ENCODE measurements around the gene F5.
"Not testable (repeated sequence)": the region's sequence is repeated elsewhere in the genome, so short reads cannot be mapped to it uniquely, and the experiment has no call there.

F5 gene

GRCh38 chr1:169534653-169535052 is 51.6 kb downstream of the F5 start:
- Histone ChIP-seq H3K27ac (ENCODE audit: low read depth, low read length) (no peak overlapping the region), H3K9me3 (ENCODE audit: control insufficient read depth, insufficient read depth, low read depth, low read length) (no peaks in the 10 kb centered on the region), H3K36me3 (ENCODE audit: control insufficient read depth, insufficient read depth, low read length) (no peaks in the 10 kb centered on the region), H3K9ac (ENCODE audit: low read length) (no peak overlapping the region), H3K27me3 (ENCODE audit: control insufficient read depth, insufficient read depth, low read length) (no peaks in the 10 kb centered on the region), H3K4me1 (ENCODE audit: control insufficient read depth, insufficient read depth, low read length) (peaks cover 12% of the 10 kb centered on the region), H3K4me3 (ENCODE audit: low read depth, low read length) (no peak overlapping the region)

- not testable (repeated sequence) for H3K9ac ChIP-seq (ENCODE audit: low read length); H3K4me3 ChIP-seq (ENCODE audit: low read depth, low read length); H3K27ac ChIP-seq (ENCODE audit: low read depth, low read length); H3K36me3 ChIP-seq (ENCODE audit: control insufficient read depth, insufficient read depth, low read length); H3K9me3 ChIP-seq (ENCODE audit: control insufficient read depth, insufficient read depth, low read depth, low read length); H3K27me3 ChIP-seq (ENCODE audit: control insufficient read depth, insufficient read depth, low read length)
- H3K4me1 ChIP-seq (ENCODE audit: control insufficient read depth, insufficient read depth, low read length): peaks cover 20% of the 10 kb centered on the region
Observed at GRCh38 chr1:169533528-169534190, 52.6 kb downstream of the F5 start.

DNA sequence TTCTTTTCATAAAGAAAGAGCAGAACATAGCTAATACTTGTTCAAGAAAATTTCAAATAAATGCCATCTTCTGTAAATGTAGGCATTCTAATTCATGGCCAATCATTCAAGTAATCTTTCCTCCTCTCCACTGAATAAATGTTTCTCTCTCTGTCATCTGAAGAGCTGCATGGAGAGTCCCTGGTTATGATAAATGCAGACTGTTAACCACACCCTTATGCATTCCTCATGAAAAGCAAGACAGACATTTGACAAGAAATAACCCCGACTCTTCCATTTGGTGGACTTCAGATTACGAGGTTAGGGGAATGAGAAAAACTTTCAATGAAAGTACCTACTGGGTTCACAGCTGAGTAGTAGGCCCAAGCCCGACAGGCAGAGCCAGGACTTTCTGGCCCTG is 55.8 kb downstream of the F5 start:
- Histone ChIP-seq H3K27ac (ENCODE audit: low read depth, low read length) (no peak overlapping the region), H3K36me3 (ENCODE audit: control insufficient read depth, insufficient read depth, low read length) (no peaks in the 10 kb centered on the region), H3K4me1 (ENCODE audit: control insufficient read depth, insufficient read depth, low read length) (peaks cover 33% of the 10 kb centered on the region)

DNA sequence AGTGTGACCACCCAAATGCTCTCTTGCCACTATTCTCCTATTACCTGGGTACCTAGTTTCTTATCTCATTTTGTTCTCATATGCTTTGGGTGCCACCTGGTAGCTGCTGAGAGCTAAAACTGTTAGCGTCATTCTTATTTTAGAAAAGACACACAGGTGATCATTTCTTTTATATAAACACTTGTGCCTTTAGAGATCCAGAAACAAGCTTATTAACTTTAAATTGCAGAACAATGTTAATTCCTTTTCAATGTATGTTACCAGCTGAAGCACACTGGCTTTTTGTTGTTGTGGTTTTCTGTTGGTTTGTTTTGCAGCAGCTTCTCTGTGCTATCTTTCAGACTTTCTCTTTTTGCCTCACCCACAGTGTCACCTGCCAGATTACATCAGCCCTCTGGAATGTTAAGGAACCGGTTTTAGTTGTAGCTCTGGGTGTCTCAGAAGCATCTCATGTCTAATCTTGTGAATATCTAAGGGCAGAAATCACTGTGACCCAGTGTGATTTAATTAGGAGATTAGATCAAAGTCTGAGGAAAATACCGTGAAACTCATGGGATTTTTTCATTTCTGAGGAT is 57.1 kb downstream of the F5 start:
- Histone ChIP-seq H3K9ac (ENCODE audit: low read length) (peak overlapping the region; percentile 54), H3K36me3 (ENCODE audit: control insufficient read depth, insufficient read depth, low read length) (no peaks in the 10 kb centered on the region), H3K27ac (ENCODE audit: low read depth, low read length) (peak overlapping the region; percentile 77), H3K4me1 (ENCODE audit: control insufficient read depth, insufficient read depth, low read length) (peaks cover 33% of the 10 kb centered on the region), H3K4me3 (ENCODE audit: low read depth, low read length) (peak overlapping the region; percentile 26), H3K27me3 (ENCODE audit: control insufficient read depth, insufficient read depth, low read length) (no peaks in the 10 kb centered on the region), H3K9me3 (ENCODE audit: control insufficient read depth, insufficient read depth, low read depth, low read length) (no peaks in the 10 kb centered on the region)

More for the DNA sequence above, 55.8 kb downstream of the F5 start:
- H3K27me3 ChIP-seq (ENCODE audit: control insufficient read depth, insufficient read depth, low read length): no peaks in the 10 kb centered on the region
- no peak overlapping the region for H3K4me3 ChIP-seq (ENCODE audit: low read depth, low read length)
- H3K9ac ChIP-seq (ENCODE audit: low read length): no peak overlapping the region
- no peaks in the 10 kb centered on the region for H3K9me3 ChIP-seq (ENCODE audit: control insufficient read depth, insufficient read depth, low read depth, low read length)

DNA sequence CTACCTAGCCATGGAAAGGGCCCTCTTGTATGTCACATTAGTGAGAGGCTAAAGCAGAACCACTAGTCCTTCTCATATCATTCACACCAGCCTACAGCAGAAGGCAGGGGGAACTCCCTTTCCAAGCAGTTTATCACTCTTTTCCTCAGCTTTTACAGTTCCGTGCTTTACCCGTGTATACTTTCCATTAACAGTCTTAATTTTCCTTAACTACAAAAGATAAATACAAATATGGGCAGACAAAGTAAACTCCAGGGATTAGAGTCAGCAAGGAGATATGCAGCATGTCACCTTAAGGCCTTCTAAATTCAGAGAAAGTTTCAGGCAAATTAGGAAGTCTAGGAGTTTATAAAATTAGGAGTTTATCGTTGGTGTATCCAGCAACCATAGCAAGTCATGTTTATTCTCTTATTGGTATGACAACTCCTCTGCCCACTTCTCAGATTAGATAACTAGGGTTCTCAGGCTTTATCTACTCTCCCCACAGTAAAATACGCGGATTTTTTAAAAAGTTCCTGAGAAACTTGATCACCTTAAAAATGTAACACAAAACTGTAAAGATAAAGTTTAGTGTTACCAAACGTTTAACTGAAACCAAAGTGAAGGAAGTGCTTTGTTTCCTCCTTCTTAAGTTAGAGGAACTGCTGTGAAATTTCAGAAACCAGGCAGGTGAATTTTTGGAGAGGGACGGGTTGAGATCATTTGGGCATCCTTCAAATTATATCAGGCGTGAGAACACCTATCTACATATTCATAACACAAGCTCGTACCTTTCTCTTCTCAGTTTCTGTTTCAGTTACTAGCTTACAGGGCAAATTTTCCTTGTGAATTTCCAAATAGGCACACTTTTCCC is 57.8 kb downstream of the F5 start:
- peak overlapping the region; percentile 77 for H3K27ac ChIP-seq (ENCODE audit: low read depth, low read length)
- peak overlapping the region; percentile 54 for H3K9ac ChIP-seq (ENCODE audit: low read length)

GRCh38 chr1:169527451-169528214 is 58.6 kb downstream of the F5 start:
- Histone ChIP-seq H3K4me1 (ENCODE audit: control insufficient read depth, insufficient read depth, low read length) (peaks cover 33% of the 10 kb centered on the region), H3K27ac (ENCODE audit: low read depth, low read length) (no peak overlapping the region), H3K9ac (ENCODE audit: low read length) (no peak overlapping the region), H3K4me3 (ENCODE audit: low read depth, low read length) (no peak overlapping the region), H3K9me3 (ENCODE audit: control insufficient read depth, insufficient read depth, low read depth, low read length) (no peaks in the 10 kb centered on the region), H3K36me3 (ENCODE audit: control insufficient read depth, insufficient read depth, low read length) (no peaks in the 10 kb centered on the region), H3K27me3 (ENCODE audit: control insufficient read depth, insufficient read depth, low read length) (no peaks in the 10 kb centered on the region)

More for the DNA sequence above, 57.8 kb downstream of the F5 start:
- H3K9me3 ChIP-seq (ENCODE audit: control insufficient read depth, insufficient read depth, low read depth, low read length): no peaks in the 10 kb centered on the region
- H3K36me3 ChIP-seq (ENCODE audit: control insufficient read depth, insufficient read depth, low read length): no peaks in the 10 kb centered on the region
- H3K27me3 ChIP-seq (ENCODE audit: control insufficient read depth, insufficient read depth, low read length): no peaks in the 10 kb centered on the region
- peak overlapping the region; percentile 26; the same call in 1 of the 2 replicates for H3K4me3 ChIP-seq (ENCODE audit: low read depth, low read length)
- peaks cover 33% of the 10 kb centered on the region for H3K4me1 ChIP-seq (ENCODE audit: control insufficient read depth, insufficient read depth, low read length)

DNA sequence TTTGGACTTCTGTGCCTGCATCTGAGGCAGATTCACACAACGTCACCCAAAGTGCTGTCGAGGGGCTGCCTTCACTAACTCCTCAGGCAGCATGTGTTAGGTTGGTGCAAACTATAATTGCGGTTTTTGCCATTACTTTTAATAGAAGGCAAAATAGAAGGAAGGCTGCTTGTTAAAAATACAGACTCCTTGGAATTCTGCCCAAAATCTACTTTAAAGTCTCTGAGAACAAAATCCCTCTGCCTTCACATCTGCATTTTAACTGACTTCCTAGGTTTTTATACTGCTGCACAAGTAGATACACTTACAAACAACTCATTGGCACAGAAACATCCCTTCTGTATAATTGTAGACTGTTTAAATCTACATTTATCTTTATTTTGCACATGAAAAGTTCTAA is 59.3 kb downstream of the F5 start:
- H3K36me3 ChIP-seq (ENCODE audit: control insufficient read depth, insufficient read depth, low read length): no peaks in the 10 kb centered on the region
- no peaks in the 10 kb centered on the region for H3K27me3 ChIP-seq (ENCODE audit: control insufficient read depth, insufficient read depth, low read length)
- no peak overlapping the region for H3K9ac ChIP-seq (ENCODE audit: low read length)
- H3K4me1 ChIP-seq (ENCODE audit: control insufficient read depth, insufficient read depth, low read length): peaks cover 33% of the 10 kb centered on the region
- H3K4me3 ChIP-seq (ENCODE audit: low read depth, low read length): no peak overlapping the region
- H3K9me3 ChIP-seq (ENCODE audit: control insufficient read depth, insufficient read depth, low read depth, low read length): no peaks in the 10 kb centered on the region
- H3K27ac ChIP-seq (ENCODE audit: low read depth, low read length): no peak overlapping the region

DNA sequence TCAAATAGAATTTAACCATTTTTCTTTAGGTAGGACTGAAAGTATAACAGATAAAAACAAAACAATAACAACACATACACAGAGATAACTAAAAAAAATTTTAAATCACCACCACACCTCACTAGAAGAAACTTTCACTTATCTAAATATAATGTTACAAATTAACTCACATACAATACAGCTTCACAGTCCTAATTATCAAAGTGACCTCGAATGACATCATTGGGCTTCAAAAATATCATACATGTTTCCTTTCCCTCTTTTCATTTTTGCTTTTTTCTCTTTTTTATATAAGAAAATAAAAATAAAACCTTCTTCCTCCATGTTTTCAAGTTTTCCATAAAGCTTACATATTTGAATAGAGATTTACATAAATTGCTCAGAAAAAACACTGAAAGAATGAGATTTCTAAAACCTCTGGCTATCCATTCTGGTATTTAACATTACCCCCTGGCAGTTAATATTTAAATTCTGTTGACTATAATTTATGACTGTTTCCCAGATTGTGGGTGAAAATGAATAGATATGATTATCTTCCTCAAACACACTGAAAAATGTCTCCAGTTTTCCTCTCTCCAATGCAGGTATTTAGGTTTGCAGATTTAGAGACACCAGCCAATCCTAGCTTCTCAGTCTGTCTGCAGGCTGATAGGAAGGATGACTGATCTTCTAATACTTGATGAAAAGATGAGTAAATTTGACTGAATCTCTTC is 60.0 kb downstream of the F5 start:
- H3K36me3 ChIP-seq (ENCODE audit: control insufficient read depth, insufficient read depth, low read length): no peaks in the 10 kb centered on the region
- no peak overlapping the region for H3K27ac ChIP-seq (ENCODE audit: low read depth, low read length)
- no peak overlapping the region for H3K9ac ChIP-seq (ENCODE audit: low read length)
- H3K4me3 ChIP-seq (ENCODE audit: low read depth, low read length): no peak overlapping the region
- H3K27me3 ChIP-seq (ENCODE audit: control insufficient read depth, insufficient read depth, low read length): no peaks in the 10 kb centered on the region
- H3K9me3 ChIP-seq (ENCODE audit: control insufficient read depth, insufficient read depth, low read depth, low read length): no peaks in the 10 kb centered on the region
- H3K4me1 ChIP-seq (ENCODE audit: control insufficient read depth, insufficient read depth, low read length): peaks cover 33% of the 10 kb centered on the region

DNA sequence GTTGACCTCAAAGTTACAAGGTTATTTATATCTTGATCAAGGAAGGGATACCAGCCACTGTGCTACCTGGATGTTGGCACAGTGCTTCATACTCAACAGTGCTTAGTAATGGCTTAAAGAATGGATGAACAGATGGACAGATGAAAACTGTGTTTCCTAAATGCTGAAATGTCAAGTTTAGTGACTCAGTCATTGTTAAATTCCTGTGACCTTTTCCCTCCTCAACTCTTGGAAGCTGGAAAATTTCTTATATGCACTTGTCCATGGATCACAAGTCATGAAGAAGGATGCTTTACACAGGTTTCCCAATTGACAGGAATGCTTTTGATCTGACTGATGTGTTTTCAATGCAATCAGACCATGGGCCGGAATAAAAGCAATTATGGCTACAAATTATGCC is 60.9 kb downstream of the F5 start:
- Histone ChIP-seq H3K9me3 (ENCODE audit: control insufficient read depth, insufficient read depth, low read depth, low read length) (no peaks in the 10 kb centered on the region), H3K9ac (ENCODE audit: low read length) (no peak overlapping the region), H3K4me1 (ENCODE audit: control insufficient read depth, insufficient read depth, low read length) (peaks cover 29% of the 10 kb centered on the region), H3K36me3 (ENCODE audit: control insufficient read depth, insufficient read depth, low read length) (no peaks in the 10 kb centered on the region), H3K4me3 (ENCODE audit: low read depth, low read length) (no peak overlapping the region), H3K27ac (ENCODE audit: low read depth, low read length) (no peak overlapping the region), H3K27me3 (ENCODE audit: control insufficient read depth, insufficient read depth, low read length) (no peaks in the 10 kb centered on the region)

GRCh38 chr1:169523904-169524303 is 62.4 kb downstream of the F5 start:
- Histone ChIP-seq H3K9ac (ENCODE audit: low read length) (no peak overlapping the region), H3K9me3 (ENCODE audit: control insufficient read depth, insufficient read depth, low read depth, low read length) (no peaks in the 10 kb centered on the region), H3K27me3 (ENCODE audit: control insufficient read depth, insufficient read depth, low read length) (no peaks in the 10 kb centered on the region), H3K27ac (ENCODE audit: low read depth, low read length) (no peak overlapping the region), H3K4me3 (ENCODE audit: low read depth, low read length) (no peak overlapping the region), H3K4me1 (ENCODE audit: control insufficient read depth, insufficient read depth, low read length) (peaks cover 16% of the 10 kb centered on the region), H3K36me3 (ENCODE audit: control insufficient read depth, insufficient read depth, low read length) (no peaks in the 10 kb centered on the region)
